ENCODE data around the gene CAPZB.

The CAPZB gene

DNA sequence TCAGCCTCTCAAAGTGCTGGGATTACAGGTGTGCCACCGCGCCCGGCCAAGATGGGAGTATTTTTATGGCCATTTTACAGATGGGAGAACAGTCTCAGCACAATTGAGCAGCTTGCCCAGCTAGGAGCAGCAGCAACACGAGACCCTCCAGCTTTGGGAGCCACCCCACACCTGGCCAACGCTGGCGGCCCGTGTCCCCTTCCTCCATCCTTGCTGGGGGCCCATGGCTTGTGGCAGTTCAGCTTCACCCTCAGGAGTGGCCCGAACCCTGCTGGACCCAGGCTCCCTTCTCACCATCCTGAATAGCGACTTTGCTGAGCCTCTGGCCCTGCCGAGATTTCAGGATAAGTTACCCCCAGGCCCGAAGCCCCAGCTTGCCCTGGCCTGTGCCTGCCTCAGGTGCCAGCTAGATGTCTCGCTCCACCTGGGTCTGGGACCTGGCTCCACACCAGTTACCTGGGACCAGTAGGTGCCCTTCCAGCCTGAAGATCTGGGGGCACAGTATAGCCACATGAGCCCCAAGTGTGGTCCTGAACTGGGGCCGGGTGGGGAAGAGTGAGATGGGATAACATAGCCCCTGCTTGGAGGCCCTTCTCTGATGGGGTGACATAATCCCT, 154.0 kb downstream of the CAPZB start:
- Histone ChIP-seq H3K79me2 (ENCODE audit: insufficient read depth, low read length) (no peaks in the 10 kb centered on the region), H3K4me2 (ENCODE audit: low read depth, low read length, poor library complexity, severe bottlenecking) (no peak overlapping the region), H4K20me1 (ENCODE audit: low read depth, low read length) (no peaks in the 10 kb centered on the region), H3F3A (ENCODE audit: insufficient read depth) (no peaks in the 10 kb centered on the region), H3K36me3 (ENCODE audit: low read length) (no peaks in the 10 kb centered on the region), H3K27me3 (ENCODE audit: low read length) (no peaks in the 10 kb centered on the region), H3K9me2 (replicated peaks; ENCODE audit: insufficient read depth, low read length) (no peaks in the 10 kb centered on the region), H2AFZ (ENCODE audit: low read depth, low read length, severe bottlenecking) (no peak overlapping the region), H3K27ac (ENCODE audit: low read depth, low read length) (no peak overlapping the region), H3K9ac (ENCODE audit: low read length) (no peak overlapping the region), H3K9me3 (ENCODE audit: insufficient read depth, low read length) (no peaks in the 10 kb centered on the region), H3K4me3 (ENCODE audit: insufficient read depth, low read length, poor library complexity, severe bottlenecking) (no peak overlapping the region)
- no peak for TF ChIP-seq EZH2phosphoT487 (conservative IDR thresholded peaks at IDR 0.05; ENCODE audit: low read length)
- no peak for TF ChIP-seq CTCF (IDR thresholded peaks at IDR 0.05; ENCODE audit: insufficient read depth, low read length, poor library complexity, severe bottlenecking)

DNA sequence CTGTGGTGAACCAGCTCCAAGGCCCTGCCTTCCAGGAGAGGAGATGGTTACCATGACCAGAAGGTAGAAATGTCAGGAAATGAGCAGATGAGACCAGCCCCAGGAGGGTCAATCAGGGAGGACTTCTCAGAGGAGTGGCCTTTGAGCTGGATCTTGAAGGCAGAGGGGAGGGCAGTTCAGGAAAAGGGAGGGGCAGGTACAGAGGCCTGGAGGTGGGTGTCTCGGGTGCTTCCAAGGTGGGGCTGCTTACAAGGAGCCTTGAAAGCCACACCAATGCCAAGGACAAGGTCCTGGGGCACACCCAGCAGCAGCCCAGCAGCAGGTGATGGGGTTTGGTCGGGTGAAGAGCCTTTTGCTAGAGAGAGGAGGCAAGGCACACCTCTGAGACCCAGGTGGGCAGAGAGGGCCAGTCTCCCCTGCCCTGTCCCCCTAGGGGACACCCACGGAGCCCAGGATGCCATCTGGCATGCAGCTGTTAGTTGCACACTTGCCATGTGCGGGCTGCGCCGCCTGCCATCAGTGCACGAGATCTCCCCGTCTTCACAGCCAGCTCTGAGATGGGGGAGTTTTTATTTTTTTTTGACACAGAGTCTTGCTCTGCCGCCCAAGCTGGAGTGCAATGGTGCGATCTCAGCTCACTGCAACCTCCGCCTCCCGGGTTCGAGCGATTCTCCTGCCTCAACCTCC, 154.7 kb downstream of the CAPZB start:
- Histone ChIP-seq H3K4me3 (ENCODE audit: insufficient read depth, low read length, poor library complexity, severe bottlenecking) (no peak overlapping the region), H3K79me2 (ENCODE audit: insufficient read depth, low read length) (no peaks in the 10 kb centered on the region), H3F3A (ENCODE audit: insufficient read depth) (no peaks in the 10 kb centered on the region), H2AFZ (ENCODE audit: low read depth, low read length, severe bottlenecking) (no peak overlapping the region), H4K20me1 (ENCODE audit: low read depth, low read length) (no peaks in the 10 kb centered on the region), H3K9me3 (ENCODE audit: insufficient read depth, low read length) (no peaks in the 10 kb centered on the region), H3K27me3 (ENCODE audit: low read length) (no peaks in the 10 kb centered on the region), H3K9ac (ENCODE audit: low read length) (no peak overlapping the region), H3K27ac (ENCODE audit: low read depth, low read length) (no peak overlapping the region), H3K4me2 (ENCODE audit: low read depth, low read length, poor library complexity, severe bottlenecking) (no peak overlapping the region), H3K36me3 (ENCODE audit: low read length) (no peaks in the 10 kb centered on the region), H3K9me2 (replicated peaks; ENCODE audit: insufficient read depth, low read length) (no peaks in the 10 kb centered on the region)
- no peak for TF ChIP-seq EZH2phosphoT487 (conservative IDR thresholded peaks at IDR 0.05; ENCODE audit: low read length)
- no peak for TF ChIP-seq CTCF (IDR thresholded peaks at IDR 0.05; ENCODE audit: insufficient read depth, low read length, poor library complexity, severe bottlenecking)

DNA sequence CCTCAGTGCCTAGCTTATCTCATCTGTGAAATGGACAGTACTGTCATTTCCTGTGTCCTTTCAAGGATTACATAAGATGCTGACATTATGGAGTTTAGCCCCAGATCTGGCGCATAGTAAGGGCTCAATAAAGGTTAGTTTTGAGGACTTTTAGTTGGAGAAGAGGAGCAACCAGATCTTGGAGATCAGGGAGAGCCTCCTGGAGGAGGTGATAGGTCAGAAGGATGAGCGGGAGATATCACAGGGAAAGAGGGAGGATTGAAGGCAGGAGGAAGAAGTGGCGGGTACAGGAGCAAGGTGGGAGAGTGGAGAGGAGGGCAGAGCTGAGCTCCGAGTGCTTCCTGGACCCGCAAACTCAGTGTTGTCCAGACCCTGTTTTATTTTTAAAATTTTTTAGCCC, 155.7 kb downstream of the CAPZB start:
- Histone ChIP-seq H4K20me1 (ENCODE audit: low read depth, low read length) (no peaks in the 10 kb centered on the region), H3K4me2 (ENCODE audit: low read depth, low read length, poor library complexity, severe bottlenecking) (no peak overlapping the region), H3K9me3 (ENCODE audit: insufficient read depth, low read length) (no peaks in the 10 kb centered on the region), H3K9ac (ENCODE audit: low read length) (no peak overlapping the region), H3K36me3 (ENCODE audit: low read length) (no peaks in the 10 kb centered on the region), H3K27ac (ENCODE audit: low read depth, low read length) (no peak overlapping the region), H3K79me2 (ENCODE audit: insufficient read depth, low read length) (no peaks in the 10 kb centered on the region), H3K27me3 (ENCODE audit: low read length) (no peaks in the 10 kb centered on the region), H3F3A (ENCODE audit: insufficient read depth) (no peaks in the 10 kb centered on the region), H3K9me2 (replicated peaks; ENCODE audit: insufficient read depth, low read length) (no peaks in the 10 kb centered on the region), H2AFZ (ENCODE audit: low read depth, low read length, severe bottlenecking) (no peak overlapping the region), H3K4me3 (ENCODE audit: insufficient read depth, low read length, poor library complexity, severe bottlenecking) (no peak overlapping the region)
- TF ChIP-seq EZH2phosphoT487 (conservative IDR thresholded peaks at IDR 0.05; ENCODE audit: low read length) (no peak), CTCF (IDR thresholded peaks at IDR 0.05; ENCODE audit: insufficient read depth, low read length, poor library complexity, severe bottlenecking) (no peak)
